ENCODE data around the gene UGT1A4. TPM values are rescaled to one million over a fixed set of nuclear protein-coding genes. Genes with fewer than 3 reads are reported as not detected.

The UGT1A4 gene
- total RNA-seq, 1 experiment from 2014 or later: 0.12 TPM

- Histone ChIP-seq H3K4me1 (ENCODE audit: control insufficient read depth in 1 of 2, insufficient read depth in 2 of 2, low read length in 2 of 2) (no peaks in the 10 kb centered on the region), H3K9ac (ENCODE audit: low read length) (no peak overlapping the region), H3K27me3 (ENCODE audit: insufficient read depth, low read length) (no peaks in the 10 kb centered on the region), H3K9me2 (ENCODE audit: insufficient read depth) (no peaks in the 10 kb centered on the region), H4K20me1 (ENCODE audit: insufficient read depth) (no peaks in the 10 kb centered on the region), H3K27ac (ENCODE audit: low read depth, low read length) (no peak overlapping the region), H3K4me2 (ENCODE audit: low read length) (no peak overlapping the region), H3K79me2 (ENCODE audit: insufficient read depth, low read length) (no peaks in the 10 kb centered on the region), H3K36me3 (ENCODE audit: control insufficient read depth in 1 of 2, insufficient read depth in 2 of 2, low read length in 2 of 2) (no peaks in the 10 kb centered on the region), H3K9me3 (ENCODE audit: control insufficient read depth in 1 of 2, insufficient read depth in 1 of 2, low read depth in 1 of 2, low read length in 2 of 2) (no peaks in the 10 kb centered on the region), H3K4me3 (replicated peaks in 1 of 2; ENCODE audit: low read depth in 1 of 2, low read length in 2 of 2) (no peak overlapping the region), H2AFZ (ENCODE audit: low read depth, low read length, poor library complexity, severe bottlenecking) (no peak overlapping the region)
- no peak for DNase-seq (ENCODE audit: low read depth, low spot score)
- intact Hi-C loops (cut with micrococcal nuclease): no loop called here
- ATAC-seq: no peak
- RAD21 ChIA-PET (ENCODE audit: low non-redundant PET in 1 of 2, low total read pairs in 2 of 2, uncharacterized antibody in 2 of 2, unreplicated experiment in 2 of 2): no interaction called here
- POLR2A ChIA-PET: no interaction called here
- no peak for TF ChIP-seq JUND (IDR thresholded peaks at IDR 0.05)
- TF ChIP-seq SIN3A (IDR thresholded peaks at IDR 0.05; ENCODE audit: low read depth): no peak
- TF ChIP-seq MAX (IDR thresholded peaks at IDR 0.05): no peak
- no peak for TF ChIP-seq YY1 (IDR thresholded peaks at IDR 0.05; ENCODE audit: extremely low read depth, insufficient replicate concordance, low read depth, low read length)
- no peak for TF ChIP-seq POLR2AphosphoS5 (IDR thresholded peaks at IDR 0.05; ENCODE audit: low read depth, low read length)
- CTCF ChIA-PET: no interaction called here
- BruUV-seq (replicated peaks): no TSS peak
Observed at GRCh38 chr2:233791883-233792329, 73.4 kb downstream of the UGT1A4 start.

- intact Hi-C loops (cut with micrococcal nuclease): no loop called here
- H3K4me1 ChIP-seq (ENCODE audit: control insufficient read depth in 1 of 2, insufficient read depth in 2 of 2, low read length in 2 of 2): no peaks in the 10 kb centered on the region
- H4K20me1 ChIP-seq (ENCODE audit: insufficient read depth): no peaks in the 10 kb centered on the region
- no peaks in the 10 kb centered on the region for H3K36me3 ChIP-seq (ENCODE audit: control insufficient read depth in 1 of 2, insufficient read depth in 2 of 2, low read length in 2 of 2)
- H3K4me2 ChIP-seq (ENCODE audit: low read length): no peak overlapping the region
- no peak overlapping the region for H3K9ac ChIP-seq (ENCODE audit: low read length)
- H3K9me3 ChIP-seq (ENCODE audit: control insufficient read depth in 1 of 2, insufficient read depth in 1 of 2, low read depth in 1 of 2, low read length in 2 of 2): no peaks in the 10 kb centered on the region
- ATAC-seq (no peak), DNase-seq (ENCODE audit: low read depth, low spot score) (no peak)
- ChIA-PET RAD21 (ENCODE audit: low non-redundant PET in 1 of 2, low total read pairs in 2 of 2, uncharacterized antibody in 2 of 2, unreplicated experiment in 2 of 2) (no interaction called here), CTCF (no interaction called here), POLR2A (no interaction called here)
- H3K4me3 ChIP-seq (replicated peaks in 1 of 2; ENCODE audit: low read depth in 1 of 2, low read length in 2 of 2): no peak overlapping the region
- no peaks in the 10 kb centered on the region for H3K9me2 ChIP-seq (ENCODE audit: insufficient read depth)
- H3K79me2 ChIP-seq (ENCODE audit: insufficient read depth, low read length): no peaks in the 10 kb centered on the region
- TF ChIP-seq SIN3A (IDR thresholded peaks at IDR 0.05; ENCODE audit: low read depth) (no peak), SP1 (IDR thresholded peaks at IDR 0.05; ENCODE audit: low read depth) (no peak), TCF7L2 (IDR thresholded peaks at IDR 0.05; ENCODE audit: borderline replicate concordance, extremely low read depth, insufficient read depth, insufficient read length) (no peak)
- H3K27ac ChIP-seq (ENCODE audit: low read depth, low read length): no peak overlapping the region
- BruUV-seq (replicated peaks): no TSS peak
- H2AFZ ChIP-seq (ENCODE audit: low read depth, low read length, poor library complexity, severe bottlenecking): no peak overlapping the region
- H3K27me3 ChIP-seq (ENCODE audit: insufficient read depth, low read length): no peaks in the 10 kb centered on the region
Observed at GRCh38 chr2:233792720-233793119, 74.2 kb downstream of the UGT1A4 start.

Data from HCT116 (cell line).